ENCODE results near the gene RAB40C.

DNA sequence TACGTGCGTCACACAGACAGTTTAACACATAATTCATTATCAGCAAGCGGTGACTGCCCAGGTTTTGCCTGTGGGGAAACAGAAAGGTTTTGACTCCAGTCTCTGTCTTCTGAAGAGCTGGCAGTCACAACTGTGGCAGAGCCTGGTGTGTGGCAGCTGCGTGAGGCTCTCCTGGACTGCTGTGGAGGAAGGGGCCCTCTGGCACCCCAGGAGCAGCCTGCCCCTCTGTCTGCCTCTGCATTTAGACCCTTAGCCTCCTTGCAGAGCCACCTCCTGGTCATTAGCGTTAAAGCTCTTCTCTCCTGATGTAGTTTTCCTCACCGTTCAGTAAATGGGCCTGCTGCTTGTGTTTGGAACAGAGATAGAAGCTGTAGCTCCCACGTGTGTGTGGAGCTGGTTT is 10.9 kb downstream of the RAB40C start:
- TF ChIP-seq, protein P1, sequence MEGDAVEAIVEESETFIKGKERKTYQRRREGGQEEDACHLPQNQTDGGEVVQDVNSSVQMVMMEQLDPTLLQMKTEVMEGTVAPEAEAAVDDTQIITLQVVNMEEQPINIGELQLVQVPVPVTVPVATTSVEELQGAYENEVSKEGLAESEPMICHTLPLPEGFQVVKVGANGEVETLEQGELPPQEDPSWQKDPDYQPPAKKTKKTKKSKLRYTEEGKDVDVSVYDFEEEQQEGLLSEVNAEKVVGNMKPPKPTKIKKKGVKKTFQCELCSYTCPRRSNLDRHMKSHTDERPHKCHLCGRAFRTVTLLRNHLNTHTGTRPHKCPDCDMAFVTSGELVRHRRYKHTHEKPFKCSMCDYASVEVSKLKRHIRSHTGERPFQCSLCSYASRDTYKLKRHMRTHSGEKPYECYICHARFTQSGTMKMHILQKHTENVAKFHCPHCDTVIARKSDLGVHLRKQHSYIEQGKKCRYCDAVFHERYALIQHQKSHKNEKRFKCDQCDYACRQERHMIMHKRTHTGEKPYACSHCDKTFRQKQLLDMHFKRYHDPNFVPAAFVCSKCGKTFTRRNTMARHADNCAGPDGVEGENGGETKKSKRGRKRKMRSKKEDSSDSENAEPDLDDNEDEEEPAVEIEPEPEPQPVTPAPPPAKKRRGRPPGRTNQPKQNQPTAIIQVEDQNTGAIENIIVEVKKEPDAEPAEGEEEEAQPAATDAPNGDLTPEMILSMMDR (IDR thresholded peaks at IDR 0.05) = no peak
- TF ChIP-seq POLR2AphosphoS5 (IDR thresholded peaks at IDR 0.05) (no peak), POLR2A (IDR thresholded peaks at IDR 0.05) (no peak)
